GM13976 (cell line): ENCODE measurements around the gene SUPT6H.

Experiments
- DNase-seq: peaks from one replicate; pipeline ENCODE4 v3.0.0; 2012; ENCODE audit warnings: low spot score
- in situ Hi-C: fragments of 300-500 bp; cut with MboI; formaldehyde crosslinking; loops from one replicate; pipeline ENCODE4 v1.12.0; 2022; ENCODE audit warnings: low sequenced_read_pairs, mixed read lengths, inconsistent platforms; ENCODE audit not compliant: unreplicated experiment
- TF ChIP-seq, protein P1 (sequence below): IDR thresholded peaks from 2 replicates; pipeline ENCODE4 v1.5.1; 2012; ENCODE audit warnings: borderline replicate concordance, mild to moderate bottlenecking; ENCODE audit not compliant: insufficient read depth; ENCODE audit errors: extremely low read depth, missing control alignments, control extremely low read depth

The SUPT6H gene

DNA sequence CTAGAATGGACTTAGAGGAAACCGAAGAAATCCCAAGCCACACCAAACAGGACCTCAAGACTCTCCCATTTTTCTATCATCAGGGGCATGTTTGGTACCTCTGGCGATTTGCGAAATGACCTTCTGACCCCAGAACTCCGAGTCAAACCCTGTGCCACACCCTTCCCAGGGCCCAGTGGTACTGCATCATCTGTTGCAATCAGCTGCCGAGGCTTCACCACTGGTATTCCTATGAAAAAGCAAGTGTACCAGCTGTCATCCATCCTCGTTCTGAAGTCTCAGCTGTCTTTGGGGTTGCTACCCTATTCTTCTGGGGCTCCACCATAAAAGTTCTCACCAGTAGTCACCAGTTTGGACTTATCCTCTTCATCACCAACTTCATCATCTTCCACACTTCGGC is 45.7 kb upstream of the SUPT6H start:
- in situ Hi-C loops: no loop called here
- TF ChIP-seq, protein P1, sequence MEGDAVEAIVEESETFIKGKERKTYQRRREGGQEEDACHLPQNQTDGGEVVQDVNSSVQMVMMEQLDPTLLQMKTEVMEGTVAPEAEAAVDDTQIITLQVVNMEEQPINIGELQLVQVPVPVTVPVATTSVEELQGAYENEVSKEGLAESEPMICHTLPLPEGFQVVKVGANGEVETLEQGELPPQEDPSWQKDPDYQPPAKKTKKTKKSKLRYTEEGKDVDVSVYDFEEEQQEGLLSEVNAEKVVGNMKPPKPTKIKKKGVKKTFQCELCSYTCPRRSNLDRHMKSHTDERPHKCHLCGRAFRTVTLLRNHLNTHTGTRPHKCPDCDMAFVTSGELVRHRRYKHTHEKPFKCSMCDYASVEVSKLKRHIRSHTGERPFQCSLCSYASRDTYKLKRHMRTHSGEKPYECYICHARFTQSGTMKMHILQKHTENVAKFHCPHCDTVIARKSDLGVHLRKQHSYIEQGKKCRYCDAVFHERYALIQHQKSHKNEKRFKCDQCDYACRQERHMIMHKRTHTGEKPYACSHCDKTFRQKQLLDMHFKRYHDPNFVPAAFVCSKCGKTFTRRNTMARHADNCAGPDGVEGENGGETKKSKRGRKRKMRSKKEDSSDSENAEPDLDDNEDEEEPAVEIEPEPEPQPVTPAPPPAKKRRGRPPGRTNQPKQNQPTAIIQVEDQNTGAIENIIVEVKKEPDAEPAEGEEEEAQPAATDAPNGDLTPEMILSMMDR: no peak
- no peak for DNase-seq

DNA sequence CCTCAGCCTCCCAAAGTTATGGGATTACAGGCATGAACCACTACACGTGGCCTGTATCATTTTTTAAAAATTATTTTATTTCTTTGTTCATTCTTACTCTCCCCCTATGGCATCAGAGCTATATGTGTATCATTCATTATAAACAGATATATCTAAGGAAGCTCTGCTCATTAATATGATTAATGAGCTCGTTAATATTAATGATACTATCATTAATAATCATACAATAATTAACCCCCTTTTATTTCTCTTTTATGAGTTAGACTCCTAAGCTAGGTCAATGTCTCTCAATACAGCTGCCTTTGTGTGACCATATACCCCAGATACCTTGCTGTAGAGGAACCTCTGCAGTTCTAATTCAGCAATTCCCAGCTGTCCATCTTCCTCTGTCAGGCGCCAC is 43.5 kb upstream of the SUPT6H start:
- in situ Hi-C loops: no loop called here
- TF ChIP-seq, protein P1: no peak
- DNase-seq: no peak

DNA sequence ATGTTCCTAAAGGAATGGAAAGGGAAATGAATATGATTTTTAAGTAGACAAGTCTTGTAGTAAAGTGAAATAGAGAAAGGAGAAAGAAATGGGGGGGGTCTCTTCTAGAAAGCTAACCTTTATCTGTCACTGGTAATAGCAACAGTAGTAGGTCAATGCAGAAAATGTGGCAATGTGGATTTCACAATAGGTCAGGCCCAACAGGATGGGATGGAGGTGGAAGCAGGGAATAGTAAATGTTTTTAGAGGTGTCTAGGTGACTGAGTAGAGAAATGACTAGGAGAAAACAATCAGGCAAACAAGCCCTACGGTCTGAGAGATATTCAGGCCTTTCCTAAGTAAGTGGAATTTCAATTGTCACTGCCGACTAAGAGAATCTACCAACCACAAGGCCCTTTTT is 42.0 kb upstream of the SUPT6H start:
- DNase-seq: no peak
- TF ChIP-seq, protein P1: no peak
- in situ Hi-C loops: no loop called here

DNA sequence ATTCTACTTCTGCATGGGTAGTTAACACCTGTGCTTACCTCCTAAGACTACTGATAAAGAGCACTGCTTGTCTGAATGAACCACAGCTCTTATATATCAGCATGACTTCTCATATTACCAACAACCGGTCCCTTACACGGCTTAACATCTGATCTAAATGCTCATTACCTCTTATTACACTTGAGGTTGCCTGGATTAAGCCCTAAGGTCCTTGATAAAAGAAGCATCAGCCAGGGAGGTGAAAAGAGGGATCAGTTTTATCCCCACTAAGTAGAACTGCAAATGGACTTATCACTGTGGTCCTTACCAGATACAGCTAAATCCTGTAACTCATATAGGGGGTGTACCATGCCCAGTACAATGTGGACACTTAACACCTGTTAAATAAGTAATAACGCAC is 39.8 kb upstream of the SUPT6H start:
- TF ChIP-seq, protein P1: no peak
- DNase-seq: no peak
- in situ Hi-C loops: no loop called here

DNA sequence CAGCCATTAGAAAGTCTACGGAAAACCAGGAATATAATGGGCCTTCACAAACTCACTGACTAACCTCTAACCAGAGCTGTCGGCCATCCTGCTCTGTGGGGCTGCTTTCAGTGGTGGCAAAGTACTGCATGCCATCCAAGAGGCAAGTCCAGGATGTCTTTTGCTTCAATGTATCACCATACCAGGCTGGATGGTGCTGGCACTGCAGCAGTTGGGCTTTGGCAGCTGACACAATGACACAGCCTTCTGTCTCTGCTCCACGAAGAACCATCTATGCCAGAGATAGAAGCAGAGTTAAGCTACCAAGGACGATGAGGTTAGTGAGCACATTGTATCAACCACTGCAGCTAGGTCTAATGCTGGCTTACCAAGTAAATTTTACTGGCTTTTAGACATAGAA is 38.3 kb upstream of the SUPT6H start:
- in situ Hi-C loops: no loop called here
- TF ChIP-seq, protein P1: no peak
- DNase-seq: no peak

DNA sequence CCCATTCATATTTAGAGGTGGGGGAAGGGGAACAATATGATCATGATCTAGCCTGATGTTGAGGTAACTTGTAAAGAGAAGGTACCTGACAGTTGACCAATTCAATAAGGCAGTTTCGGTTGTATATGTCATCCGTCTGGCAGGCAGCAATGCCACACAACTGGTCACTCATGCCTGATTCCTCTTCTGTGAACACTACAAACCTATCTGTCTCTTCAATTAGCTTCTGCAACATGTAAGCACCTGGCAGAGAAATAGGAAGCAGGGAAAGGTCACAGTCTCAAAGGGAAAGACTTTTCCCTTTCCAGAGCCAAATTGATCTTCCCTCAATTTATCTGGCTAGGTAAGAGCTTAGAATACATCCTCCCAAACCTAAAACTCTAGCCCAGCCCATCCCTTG is 37.9 kb upstream of the SUPT6H start:
- in situ Hi-C loops: no loop called here
- TF ChIP-seq, protein P1: no peak
- DNase-seq: no peak

DNA sequence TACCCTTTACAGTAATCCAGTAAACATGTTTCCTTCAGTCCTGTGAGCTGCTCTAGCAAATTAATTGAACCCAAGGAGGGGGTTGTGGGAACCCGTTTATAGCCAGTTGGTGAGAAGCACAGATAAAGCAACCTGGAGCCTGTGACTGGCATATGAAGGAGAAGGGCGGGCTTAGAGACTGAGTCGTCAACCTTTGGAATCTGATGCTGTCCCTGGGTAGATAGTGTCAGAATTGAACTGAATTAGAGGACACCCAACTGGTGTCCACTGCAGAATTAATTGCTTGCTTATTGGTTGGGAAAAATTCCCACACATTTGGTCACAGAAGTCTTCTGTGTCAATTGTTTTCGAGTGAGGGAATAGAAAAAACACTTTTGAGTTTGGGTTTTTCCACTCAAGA is 35.2 kb upstream of the SUPT6H start:
- TF ChIP-seq, protein P1: no peak
- DNase-seq: no peak
- in situ Hi-C loops: no loop called here
